A172 (cell line): ENCODE results near the gene STRADB. TPM values are rescaled to one million over a fixed set of nuclear protein-coding genes. Genes with fewer than 3 reads are reported as not detected.

ENCODE experiments used
- total RNA-seq: library from RNA; depleted of rRNA; stranded (reverse); fragments of >200 nt; shearing (Covaris generic); gene quantifications from 2 replicates; pipeline ENCODE4 v1.2.3, GENCODE V29; 2014; rRNA removed

STRADB gene
- total RNA-seq, 1 experiment from 2014 or later, result 64.7 TPM

Other genes starting within 250 kb of the STRADB start
- 68.6 and 101 TPM in 2 replicates for gene CASP8, start 191.2 kb upstream of the STRADB start, total RNA-seq
- not detected in 2 replicates for gene FLACC1, start 94.4 kb upstream of the STRADB start, total RNA-seq
- 32.6 and 33.0 TPM in 2 replicates for gene TRAK2, start 282 bp upstream of the STRADB start, total RNA-seq
- 101 and 107 TPM in 2 replicates for gene TMEM237, start 191.8 kb downstream of the STRADB start, total RNA-seq
- gene MPP4, start 246.9 kb downstream of the STRADB start, total RNA-seq, result 6.8 and 8.0 TPM in 2 replicates